ENCODE results near the gene SLU7.

The SLU7 gene

GRCh38 chr5:160363660-160364395 is 55.1 kb downstream of the SLU7 start:
- FAIRE-seq, result no peak

GRCh38 chr5:160363211-160363610 is 55.7 kb downstream of the SLU7 start:
- FAIRE-seq, result no peak

GRCh38 chr5:160361624-160362228 is 57.2 kb downstream of the SLU7 start:
- FAIRE-seq, result no peak

- no peak for FAIRE-seq
Observed at GRCh38 chr5:160360310-160360709, 58.6 kb downstream of the SLU7 start.

DNA sequence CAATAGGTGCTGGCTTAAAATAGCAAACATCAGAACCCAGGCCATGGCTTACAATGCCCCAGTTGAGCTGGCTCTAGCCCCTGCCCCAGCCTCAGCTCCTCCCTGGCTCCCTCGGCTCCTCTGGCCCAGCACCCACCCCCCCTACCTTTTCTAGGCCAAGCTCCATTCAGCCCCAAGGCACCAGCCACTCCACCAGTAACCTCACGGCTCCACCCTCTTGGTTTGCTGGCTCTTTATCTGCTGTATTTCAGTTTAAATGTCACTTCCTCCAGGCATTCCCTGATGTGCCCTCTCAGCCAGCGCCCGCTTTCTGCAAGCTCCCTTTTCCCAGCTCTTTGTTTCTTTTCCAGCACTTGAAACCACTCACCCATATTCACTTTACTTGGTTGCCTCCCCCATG is 59.1 kb downstream of the SLU7 start:
- FAIRE-seq, result no peak

GRCh38 chr5:160359242-160359641 is 59.6 kb downstream of the SLU7 start:
- FAIRE-seq, result no peak

DNA sequence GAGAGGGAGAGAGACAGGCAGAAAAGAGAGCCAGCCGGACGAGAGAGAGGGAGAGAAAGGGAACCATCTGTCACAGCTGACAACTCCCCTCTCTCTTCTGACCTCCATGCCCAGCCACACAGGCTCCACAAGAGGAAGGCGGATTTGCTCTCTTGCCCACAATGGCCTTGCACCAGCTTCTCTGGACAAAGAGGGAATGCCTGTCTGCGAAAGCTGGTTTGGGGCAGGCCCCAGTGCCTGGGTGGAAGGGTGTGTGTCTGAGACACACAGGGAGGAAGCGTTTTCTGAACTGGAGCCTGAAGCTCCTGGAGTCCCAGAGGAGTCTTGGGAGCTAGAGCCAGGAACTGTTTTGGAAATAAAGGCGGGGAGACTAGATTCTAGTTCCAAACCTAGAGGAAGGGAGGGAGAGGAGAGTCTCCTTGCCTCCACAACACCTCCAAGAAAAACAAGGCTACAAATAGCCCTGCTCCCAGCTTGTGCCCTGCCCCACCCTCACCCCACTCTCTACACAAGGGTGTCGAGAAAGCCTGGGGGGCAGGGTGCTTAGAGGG is 60.9 kb downstream of the SLU7 start:
- FAIRE-seq, result no peak

DNA sequence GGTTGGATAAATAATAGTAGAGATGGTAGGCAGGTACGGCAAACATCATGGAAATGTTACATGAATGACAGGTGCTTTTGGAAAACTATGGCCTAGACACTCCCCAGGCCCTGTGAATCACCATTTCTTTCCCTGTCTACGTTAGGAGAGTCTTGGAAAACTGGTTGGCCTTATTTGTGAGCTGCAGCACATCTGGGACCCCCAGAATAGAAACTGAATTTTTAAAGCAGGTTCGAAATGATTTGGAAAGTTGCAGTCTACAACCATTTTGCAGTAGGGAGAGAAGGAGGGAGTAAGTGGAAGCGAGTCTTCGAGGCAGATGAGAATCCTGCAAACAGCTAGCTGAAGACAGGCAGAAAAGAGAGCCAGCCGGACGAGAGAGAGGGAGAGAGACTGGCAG is 61.5 kb downstream of the SLU7 start:
- no peak for FAIRE-seq

DNA sequence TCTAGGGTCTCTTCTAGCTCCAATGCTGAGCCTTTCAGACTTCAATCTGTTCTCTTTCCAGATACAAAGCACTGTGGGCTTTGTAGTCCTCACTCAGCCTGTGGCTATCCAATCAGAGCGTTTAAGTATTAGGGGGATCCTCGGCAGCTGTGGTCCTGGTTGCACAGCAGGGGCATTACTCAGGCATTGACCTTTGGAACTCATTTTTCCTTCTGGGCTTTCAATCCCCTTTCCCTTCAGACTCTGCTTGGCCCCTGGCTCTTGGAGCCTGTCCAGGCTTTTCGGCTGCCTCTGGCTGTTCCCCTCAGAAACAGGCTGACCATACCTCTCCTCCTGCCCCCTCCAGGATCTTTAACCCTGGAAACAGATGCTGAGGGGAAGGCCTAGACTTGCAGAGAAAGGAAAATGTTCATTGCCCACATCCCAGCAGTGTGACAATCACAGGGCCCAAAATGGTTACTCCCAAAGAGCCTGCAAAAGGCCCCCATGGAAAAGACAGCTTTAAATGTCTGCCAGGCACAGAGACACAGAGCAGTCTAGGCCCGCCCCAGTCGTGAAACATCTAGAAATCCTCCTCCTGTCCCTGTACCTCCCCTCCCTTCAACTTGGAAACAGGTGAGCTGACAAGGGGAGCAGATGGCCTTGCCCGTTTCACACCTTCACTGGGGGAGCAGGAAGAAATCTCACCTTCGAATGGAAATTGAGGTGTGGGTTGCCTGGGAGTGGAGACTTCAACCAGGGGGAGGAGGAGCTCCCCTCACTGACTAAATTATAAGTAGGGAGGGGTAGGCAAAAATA is 62.1 kb downstream of the SLU7 start:
- no peak for FAIRE-seq

GRCh38 chr5:160354666-160355065 is 64.2 kb downstream of the SLU7 start:
- FAIRE-seq, result no peak

GRCh38 chr5:160353379-160353778 is 65.5 kb downstream of the SLU7 start:
- FAIRE-seq, result no peak

- FAIRE-seq, result no peak
Observed at GRCh38 chr5:160352308-160352707, 66.6 kb downstream of the SLU7 start.

Data from G401.6 (cell line).